Neutrophil (primary cell): ENCODE results near the gene RPTOR.
"Not testable (repeated sequence)": the region's sequence is repeated elsewhere in the genome, so short reads cannot be mapped to it uniquely, and the experiment has no call there.

Experiments used
- H3K27ac ChIP-seq: fragments of 200-600 bp; sonication (generic); 2 replicates; pipeline ENCODE4 v1.5.1; 2016; ENCODE audit warnings: mild to moderate bottlenecking, moderate library complexity
- H3K27me3 ChIP-seq: fragments of 200-600 bp; sonication (generic); 2 replicates; pipeline ENCODE4 v1.6.0; 2016; ENCODE audit warnings: mild to moderate bottlenecking
- H3K36me3 ChIP-seq: fragments of 200-600 bp; sonication (generic); 2 replicates; pipeline ENCODE4 v1.5.1; 2017
- H3K4me1 ChIP-seq, 2 experiments: fragments of 200-600 bp in 1 of 2; sonication (generic) in 1 of 2; 1 replicate in 1 of 2; 2 replicates in 1 of 2; pipeline versions ENCODE4 v1.5.1 to v1.6.1; 2013 to 2016; ENCODE audit warnings: low read depth in 1 of 2, low read length in 1 of 2, mild to moderate bottlenecking in 1 of 2, moderate library complexity in 1 of 2; ENCODE audit not compliant: control insufficient read depth in 1 of 2, insufficient read depth in 1 of 2
- H3K4me3 ChIP-seq, 2 experiments: fragments of 200-600 bp in 1 of 2; sonication (generic) in 1 of 2; 1 replicate in 1 of 2; 2 replicates in 1 of 2; pipeline ENCODE4 v1.5.1; 2013 to 2016; ENCODE audit warnings: low read depth in 1 of 2, low read length in 1 of 2, mild to moderate bottlenecking in 1 of 2, moderate library complexity in 1 of 2
- H3K9me3 ChIP-seq: fragments of 200-600 bp; sonication (generic); 2 replicates; pipeline ENCODE4 v1.5.1; 2016
- TF ChIP-seq, protein P1 (sequence below): fragments of 200-600 bp; sonication (generic); IDR thresholded peaks from 2 replicates; pipeline ENCODE4 v1.5.1; 2016; ENCODE audit warnings: antibody characterized with exemption

The RPTOR gene

DNA sequence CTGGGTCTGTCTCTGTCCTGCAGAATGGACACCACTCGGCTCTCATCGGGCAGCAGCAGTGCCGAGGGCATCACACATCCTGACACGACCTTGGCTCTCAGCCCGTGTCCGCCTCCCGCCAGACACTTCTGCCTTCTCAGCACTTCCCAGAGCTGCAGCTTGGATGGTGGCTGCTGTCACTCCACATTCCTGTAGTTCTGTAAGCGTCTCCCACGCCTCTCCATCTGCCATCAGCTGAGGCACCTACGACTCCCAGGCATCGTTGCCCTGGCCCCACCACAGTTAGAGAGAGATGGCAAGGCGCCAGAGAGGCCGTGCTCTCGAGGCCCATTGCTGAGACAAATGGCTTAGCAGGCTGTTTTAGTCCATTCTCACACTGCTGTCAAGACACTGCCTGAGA lies 251.1 kb downstream of the RPTOR start:
- Histone ChIP-seq H3K27ac (no peak overlapping the region), H3K9me3 (no peaks in the 10 kb centered on the region), H3K4me1 (no peaks in the 10 kb centered on the region), H3K27me3 (no peaks in the 10 kb centered on the region), H3K36me3 (no peaks in the 10 kb centered on the region), H3K4me3 (no peak overlapping the region)
- TF ChIP-seq, protein P1, sequence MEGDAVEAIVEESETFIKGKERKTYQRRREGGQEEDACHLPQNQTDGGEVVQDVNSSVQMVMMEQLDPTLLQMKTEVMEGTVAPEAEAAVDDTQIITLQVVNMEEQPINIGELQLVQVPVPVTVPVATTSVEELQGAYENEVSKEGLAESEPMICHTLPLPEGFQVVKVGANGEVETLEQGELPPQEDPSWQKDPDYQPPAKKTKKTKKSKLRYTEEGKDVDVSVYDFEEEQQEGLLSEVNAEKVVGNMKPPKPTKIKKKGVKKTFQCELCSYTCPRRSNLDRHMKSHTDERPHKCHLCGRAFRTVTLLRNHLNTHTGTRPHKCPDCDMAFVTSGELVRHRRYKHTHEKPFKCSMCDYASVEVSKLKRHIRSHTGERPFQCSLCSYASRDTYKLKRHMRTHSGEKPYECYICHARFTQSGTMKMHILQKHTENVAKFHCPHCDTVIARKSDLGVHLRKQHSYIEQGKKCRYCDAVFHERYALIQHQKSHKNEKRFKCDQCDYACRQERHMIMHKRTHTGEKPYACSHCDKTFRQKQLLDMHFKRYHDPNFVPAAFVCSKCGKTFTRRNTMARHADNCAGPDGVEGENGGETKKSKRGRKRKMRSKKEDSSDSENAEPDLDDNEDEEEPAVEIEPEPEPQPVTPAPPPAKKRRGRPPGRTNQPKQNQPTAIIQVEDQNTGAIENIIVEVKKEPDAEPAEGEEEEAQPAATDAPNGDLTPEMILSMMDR, result no peak

DNA sequence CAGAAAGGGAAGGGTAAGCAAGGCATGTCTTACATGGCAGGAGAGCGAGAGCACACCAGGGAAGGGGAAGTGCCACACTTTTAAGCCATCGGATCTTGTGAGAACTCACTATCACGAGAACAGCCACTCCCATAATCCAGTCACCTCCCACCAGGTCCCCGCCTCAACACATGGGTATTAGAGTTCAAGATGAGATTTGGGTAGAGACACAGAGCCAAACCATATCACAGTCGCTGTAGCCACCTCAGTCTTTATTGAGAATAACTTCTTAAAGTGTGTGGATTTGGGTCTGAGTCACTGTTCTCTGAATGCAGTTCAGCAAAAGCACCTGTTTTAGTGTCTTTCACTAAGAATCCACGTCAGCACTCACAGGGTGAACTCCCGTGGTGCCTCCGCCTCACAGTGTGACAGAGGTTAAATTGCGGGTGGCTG lies 251.8 kb downstream of the RPTOR start:
- H3K4me3 ChIP-seq, result no peak overlapping the region
- TF ChIP-seq, protein P1, result no peak
- no peaks in the 10 kb centered on the region for H3K9me3 ChIP-seq
- H3K36me3 ChIP-seq, result no peaks in the 10 kb centered on the region
- no peak overlapping the region for H3K27ac ChIP-seq
- no peaks in the 10 kb centered on the region for H3K4me1 ChIP-seq
- H3K27me3 ChIP-seq, result no peaks in the 10 kb centered on the region

DNA sequence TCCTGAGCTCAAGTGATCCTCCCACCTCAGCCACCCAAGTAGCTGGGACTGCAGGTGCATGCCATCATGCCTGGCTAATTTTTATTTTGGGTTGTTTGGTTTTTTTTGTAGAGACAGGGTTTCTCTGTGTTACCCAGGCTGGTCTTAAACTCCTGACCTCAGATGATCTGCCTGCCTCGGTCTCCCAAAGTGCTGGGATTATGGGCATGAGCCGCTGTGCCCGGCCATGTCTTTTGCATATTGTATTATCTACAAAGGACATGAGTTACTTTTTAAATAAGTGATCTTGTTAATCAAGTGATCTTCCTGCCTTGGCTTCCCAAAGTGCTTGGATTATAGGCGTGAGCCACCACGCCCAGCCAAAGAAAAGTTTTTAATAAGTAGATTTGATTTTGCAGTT lies 252.6 kb downstream of the RPTOR start:
- H3K27ac ChIP-seq, H3K36me3 ChIP-seq, H3K27me3 ChIP-seq: not testable (repeated sequence)

DNA sequence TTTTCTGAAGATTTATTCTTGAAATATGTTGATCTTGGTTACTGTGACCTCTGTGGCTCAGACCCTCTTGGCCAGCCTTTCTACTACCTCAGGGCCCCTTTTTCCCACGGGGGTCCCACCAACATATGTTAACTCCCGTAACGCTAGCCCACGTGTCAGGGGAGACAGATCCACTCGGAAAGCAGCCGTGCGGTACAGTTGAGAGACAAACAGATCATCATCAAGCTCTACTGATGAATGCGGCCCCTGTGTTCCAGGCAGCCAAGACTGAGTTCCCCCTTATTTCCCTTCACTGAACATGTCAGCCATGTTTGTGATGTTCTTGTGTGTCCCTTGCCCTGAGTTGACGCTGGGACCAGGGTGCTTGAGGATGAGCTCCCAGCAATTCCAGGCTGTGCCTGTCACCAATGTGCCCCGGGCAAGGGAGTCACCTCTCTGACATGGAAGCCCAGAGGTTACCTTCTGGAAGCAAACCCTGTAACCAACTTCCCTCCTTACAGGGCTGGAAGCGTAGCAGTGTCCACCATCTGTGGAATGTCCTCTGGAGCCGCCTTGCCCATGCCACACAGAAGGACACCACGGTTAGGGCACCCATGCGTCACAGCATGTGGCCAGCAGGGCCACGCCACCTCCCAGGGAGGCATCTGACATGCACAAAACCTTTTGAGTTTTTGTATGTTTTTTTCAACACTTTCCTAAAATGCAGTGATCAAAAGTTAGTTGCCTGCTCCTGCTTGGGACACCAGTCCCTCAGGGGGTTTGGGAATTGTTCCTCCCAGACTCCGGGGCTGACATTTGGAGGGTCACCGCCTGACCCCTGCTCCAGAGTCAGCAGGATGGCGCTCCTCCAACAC lies 253.3 kb downstream of the RPTOR start:
- no peak overlapping the region for H3K4me3 ChIP-seq
- H3K36me3 ChIP-seq, result no peaks in the 10 kb centered on the region
- H3K9me3 ChIP-seq, result no peaks in the 10 kb centered on the region
- H3K4me1 ChIP-seq, result no peaks in the 10 kb centered on the region
- TF ChIP-seq, protein P1, result no peak
- no peaks in the 10 kb centered on the region for H3K27me3 ChIP-seq
- no peak overlapping the region for H3K27ac ChIP-seq

More for the DNA sequence above, 252.6 kb downstream of the RPTOR start:
- H3K9me3 ChIP-seq, H3K4me3 ChIP-seq, H3K4me1 ChIP-seq: not testable (repeated sequence)

DNA sequence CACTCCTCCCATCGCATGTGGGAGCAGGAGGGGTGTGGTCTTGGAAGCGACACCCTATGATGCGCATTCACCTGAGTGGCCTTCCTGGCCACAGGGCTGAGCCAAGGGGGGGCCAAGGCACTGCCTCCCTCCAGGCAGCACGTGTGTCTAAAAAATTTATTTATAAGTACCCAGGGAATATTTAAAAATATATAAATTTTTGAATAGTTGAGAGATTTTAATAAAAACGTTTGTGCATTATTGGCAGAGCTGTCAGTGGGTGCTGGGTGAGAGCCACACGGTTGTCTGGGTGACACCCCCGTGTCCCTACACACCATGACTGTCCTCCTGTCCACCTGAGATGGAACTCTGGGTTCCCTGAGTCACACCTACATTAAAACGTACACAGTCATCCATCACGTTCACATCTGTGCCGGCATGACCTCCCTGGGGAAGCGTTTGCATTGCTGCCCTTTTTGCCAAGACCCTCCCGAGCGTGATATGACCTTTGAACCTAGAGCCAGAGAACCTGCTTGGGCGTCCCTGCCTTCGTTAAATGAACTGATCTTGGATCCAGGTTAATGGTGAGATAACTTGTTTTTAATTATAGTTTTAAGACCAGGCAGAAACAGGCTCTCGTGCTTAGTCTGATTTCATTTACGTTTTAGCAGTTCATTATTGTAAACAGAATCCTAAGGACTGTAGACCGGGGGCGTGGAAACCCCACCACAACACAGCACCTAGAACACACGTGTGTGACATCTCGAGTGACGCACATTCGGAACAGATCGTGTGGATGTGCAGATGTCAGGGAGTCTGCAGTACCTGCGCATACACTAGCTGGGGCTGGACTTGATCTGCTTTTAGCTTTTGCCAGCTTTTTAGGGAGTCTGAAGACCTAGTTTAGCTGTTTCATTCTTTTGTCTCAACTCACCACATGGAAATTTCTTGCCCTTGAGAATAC lies 254.2 kb downstream of the RPTOR start:
- Histone ChIP-seq H3K4me3 (no peak overlapping the region), H3K9me3 (no peaks in the 10 kb centered on the region), H3K27ac (no peak overlapping the region), H3K4me1 (no peaks in the 10 kb centered on the region), H3K36me3 (no peaks in the 10 kb centered on the region), H3K27me3 (no peaks in the 10 kb centered on the region)
- TF ChIP-seq, protein P1, result no peak
